Ishikawa (cell line): Measurements from ENCODE around the gene MYL12A.

ENCODE experiments used
- CEBPB ChIP-seq: IDR thresholded peaks from 2 replicates; pipeline ENCODE4 v1.6.1; 2012
- CREB1 ChIP-seq: IDR thresholded peaks from 2 replicates; pipeline ENCODE4 v1.6.1; 2012; ENCODE audit warnings: low read depth
- EGR1 ChIP-seq: IDR thresholded peaks from 2 replicates; pipeline ENCODE4 v1.6.1; 2012
- EP300 ChIP-seq: IDR thresholded peaks from 2 replicates; pipeline ENCODE4 v1.6.1; 2012; ENCODE audit warnings: borderline replicate concordance
- FOXM1 ChIP-seq: IDR thresholded peaks from 2 replicates; pipeline ENCODE4 v1.6.1; 2012; ENCODE audit warnings: low read depth, borderline replicate concordance
- NFIC ChIP-seq: IDR thresholded peaks from 2 replicates; pipeline ENCODE4 v1.6.1; 2012
- RAD21 ChIP-seq: IDR thresholded peaks from 2 replicates; pipeline ENCODE4 v1.6.1; 2012; ENCODE audit warnings: low read depth
- REST ChIP-seq: IDR thresholded peaks from 2 replicates; pipeline ENCODE4 v1.6.1; 2012; ENCODE audit warnings: low read depth, mild to moderate bottlenecking
- TAF1 ChIP-seq: IDR thresholded peaks from 2 replicates; pipeline ENCODE4 v1.6.1; 2012; ENCODE audit warnings: low read depth, mild to moderate bottlenecking
- TCF12 ChIP-seq: IDR thresholded peaks from 2 replicates; pipeline ENCODE4 v1.6.1; 2012; ENCODE audit warnings: low read depth
- TEAD4 ChIP-seq: IDR thresholded peaks from 2 replicates; pipeline ENCODE4 v1.6.1; 2012
- YY1 ChIP-seq: IDR thresholded peaks from 2 replicates; pipeline ENCODE4 v1.6.1; 2012; ENCODE audit warnings: low read depth
- ZBTB7A ChIP-seq: IDR thresholded peaks from 2 replicates; pipeline ENCODE4 v1.6.1; 2012; ENCODE audit warnings: low read depth
- TF ChIP-seq, protein P1 (sequence below): IDR thresholded peaks from 2 replicates; pipeline ENCODE4 v1.6.1; 2012
- TF ChIP-seq, protein P2 (sequence below): IDR thresholded peaks from 2 replicates; pipeline ENCODE4 v1.6.1; 2012

Gene MYL12A

DNA sequence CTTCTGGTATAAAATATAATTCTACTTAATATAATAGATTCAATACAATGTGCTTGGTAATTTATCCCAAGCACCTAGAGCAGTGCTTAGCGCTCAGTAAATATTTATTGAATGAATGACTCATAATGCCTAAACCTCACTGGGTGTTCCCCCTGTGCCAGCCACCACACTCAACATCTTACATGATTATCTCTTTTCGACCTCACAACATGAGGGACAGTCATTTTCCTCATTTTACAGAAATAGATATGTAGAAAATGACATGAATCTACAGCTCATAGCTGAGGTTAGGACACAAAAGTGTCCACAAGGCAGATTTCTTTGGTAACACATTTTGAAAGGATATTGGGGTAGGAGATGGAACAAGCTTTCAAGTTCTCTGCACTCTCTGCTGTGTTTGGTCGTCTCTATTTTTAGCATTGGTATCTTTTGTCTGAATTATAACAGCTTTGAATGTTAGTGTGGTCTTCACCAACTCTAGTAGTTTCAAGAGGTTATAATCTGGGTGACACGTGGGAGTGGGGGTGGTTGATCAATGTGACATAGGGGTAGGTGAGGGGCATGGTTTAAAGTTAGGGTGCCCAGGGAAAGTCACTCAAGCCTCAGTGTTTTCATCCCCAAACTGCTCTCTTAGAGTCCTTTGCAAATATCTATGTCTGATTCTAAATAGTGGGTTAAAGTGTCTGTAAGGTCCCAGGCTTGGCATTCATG lies 37.6 kb upstream of the MYL12A start:
- TF ChIP-seq EGR1, result no peak
- no peak for TF ChIP-seq TCF12
- TF ChIP-seq RAD21, result no peak
- no peak for TF ChIP-seq CEBPB
- no peak for TF ChIP-seq TEAD4
- TF ChIP-seq YY1, result no peak
- no peak for TF ChIP-seq NFIC
- no peak for TF ChIP-seq TAF1
- TF ChIP-seq REST, result no peak
- TF ChIP-seq, protein P1, sequence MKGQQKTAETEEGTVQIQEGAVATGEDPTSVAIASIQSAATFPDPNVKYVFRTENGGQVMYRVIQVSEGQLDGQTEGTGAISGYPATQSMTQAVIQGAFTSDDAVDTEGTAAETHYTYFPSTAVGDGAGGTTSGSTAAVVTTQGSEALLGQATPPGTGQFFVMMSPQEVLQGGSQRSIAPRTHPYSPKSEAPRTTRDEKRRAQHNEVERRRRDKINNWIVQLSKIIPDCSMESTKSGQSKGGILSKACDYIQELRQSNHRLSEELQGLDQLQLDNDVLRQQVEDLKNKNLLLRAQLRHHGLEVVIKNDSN, result no peak

DNA sequence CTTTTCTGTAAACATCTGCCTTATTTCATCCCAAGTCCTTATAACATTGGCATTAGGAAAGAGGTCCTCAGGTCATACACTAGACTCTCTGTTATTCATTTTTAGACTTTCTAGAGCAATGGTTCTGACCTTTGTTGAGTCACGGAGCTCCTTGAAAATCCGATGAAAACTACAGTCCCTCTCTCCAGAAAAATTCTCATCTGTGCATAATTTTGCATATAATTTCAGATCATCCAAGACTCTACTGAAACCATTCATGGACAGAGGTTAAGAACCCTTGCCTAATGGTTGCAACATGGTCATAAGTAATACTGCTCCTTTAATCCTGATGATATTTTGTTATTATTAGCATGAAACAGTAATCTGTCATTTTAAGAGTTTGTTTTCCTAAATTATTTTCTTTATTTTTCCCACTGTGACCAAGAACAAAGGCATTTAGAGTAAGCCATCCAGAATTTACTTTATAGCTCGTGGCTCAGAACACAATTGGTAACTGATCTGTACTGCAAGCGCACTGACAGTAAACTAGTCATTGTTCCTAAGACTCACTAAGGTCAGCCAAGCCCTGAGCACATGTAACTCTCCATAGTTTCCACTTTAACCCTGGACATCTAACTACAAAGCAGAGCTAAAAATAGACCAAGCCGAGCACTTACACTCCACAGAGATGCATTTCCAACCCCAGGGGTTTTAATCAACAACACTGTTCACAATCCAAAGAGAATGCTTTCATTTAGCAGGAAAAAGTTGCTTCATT lies 36.2 kb upstream of the MYL12A start:
- no peak for TF ChIP-seq EGR1
- TF ChIP-seq FOXM1, result no peak
- TF ChIP-seq CREB1, result no peak
- no peak for TF ChIP-seq ZBTB7A
- no peak for TF ChIP-seq TAF1
- TF ChIP-seq CEBPB, result no peak
- TF ChIP-seq REST, result no peak
- no peak for TF ChIP-seq RAD21
- no peak for TF ChIP-seq NFIC
- TF ChIP-seq, protein P1, result no peak
- TF ChIP-seq, protein P2, sequence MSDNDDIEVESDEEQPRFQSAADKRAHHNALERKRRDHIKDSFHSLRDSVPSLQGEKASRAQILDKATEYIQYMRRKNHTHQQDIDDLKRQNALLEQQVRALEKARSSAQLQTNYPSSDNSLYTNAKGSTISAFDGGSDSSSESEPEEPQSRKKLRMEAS, result no peak
- no peak for TF ChIP-seq TCF12
- TF ChIP-seq TEAD4, result no peak
- no peak for TF ChIP-seq EP300
- no peak for TF ChIP-seq YY1

GRCh38 chr18:3212657-3213056 lies 34.9 kb upstream of the MYL12A start:
- TF ChIP-seq, protein P1, result no peak
- TF ChIP-seq REST (no peak), EGR1 (no peak)

DNA sequence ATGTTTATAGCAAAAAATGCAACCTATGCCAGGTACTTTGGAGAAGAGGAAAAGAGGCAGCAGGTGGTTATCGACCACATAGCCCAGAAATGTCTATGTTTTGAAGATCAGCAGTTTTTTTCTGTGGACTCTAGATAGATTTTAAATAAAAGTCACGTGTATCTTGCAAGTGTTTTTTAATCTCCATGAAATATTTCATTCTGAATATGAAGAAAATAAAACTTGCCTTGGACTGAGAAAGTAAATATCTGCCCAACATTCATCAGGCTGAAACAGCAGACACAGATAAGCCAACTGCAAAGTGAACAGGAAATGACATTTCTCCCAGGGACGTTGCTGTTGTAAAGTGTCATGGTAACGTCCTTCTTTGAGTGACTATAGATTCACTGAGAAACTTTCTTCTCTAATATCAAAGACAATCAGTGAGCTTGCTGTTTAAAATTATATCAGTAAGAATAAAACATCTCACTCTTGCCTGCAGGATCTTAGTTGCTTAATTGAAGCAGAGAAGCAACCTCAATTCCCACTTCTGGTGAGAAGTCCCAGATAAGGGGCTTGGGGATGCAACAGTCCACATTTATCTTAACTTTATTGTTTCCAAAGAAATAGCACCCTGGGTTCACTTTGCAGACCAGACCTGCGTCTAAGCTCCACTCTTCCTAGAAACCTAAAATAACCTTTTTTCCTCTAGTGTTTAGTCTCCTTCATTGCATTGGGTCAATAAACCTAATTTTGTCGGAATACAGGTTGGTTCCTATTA lies 34.1 kb upstream of the MYL12A start:
- TF ChIP-seq TCF12, result no peak
- TF ChIP-seq, protein P1, result no peak
- TF ChIP-seq TAF1, result no peak
- TF ChIP-seq YY1, result no peak
- no peak for TF ChIP-seq EGR1
- no peak for TF ChIP-seq RAD21
- TF ChIP-seq NFIC, result no peak
- no peak for TF ChIP-seq TEAD4
- TF ChIP-seq FOXM1, result no peak
- no peak for TF ChIP-seq REST
- no peak for TF ChIP-seq EP300
- TF ChIP-seq CREB1, result no peak
- TF ChIP-seq ZBTB7A, result no peak
- TF ChIP-seq, protein P2, result no peak
- TF ChIP-seq CEBPB, result no peak
